Measurements from ENCODE around the gene EEIG1.

Gene EEIG1

GRCh38 chr9:127975376-127976315, 5.1 kb downstream of the EEIG1 start:
- no peak overlapping the region for H3K4me3 ChIP-seq (ENCODE audit: low read depth, low read length)

GRCh38 chr9:127974769-127975261, 6.0 kb downstream of the EEIG1 start:
- H3K4me3 ChIP-seq (ENCODE audit: low read depth, low read length), result no peak overlapping the region

- H3K4me3 ChIP-seq (ENCODE audit: low read depth, low read length), result no peak overlapping the region
These were observed 6.6 kb downstream of the EEIG1 start for GRCh38 chr9:127974001-127974768.

- H3K4me3 ChIP-seq (ENCODE audit: low read depth, low read length), result no peak overlapping the region
These were observed 7.4 kb downstream of the EEIG1 start for GRCh38 chr9:127973169-127974000.

GRCh38 chr9:127972236-127972871, 8.4 kb downstream of the EEIG1 start:
- H3K4me3 ChIP-seq (ENCODE audit: low read depth, low read length), result no peak overlapping the region

- H3K4me3 ChIP-seq (ENCODE audit: low read depth, low read length), result no peak overlapping the region
These were observed 9.2 kb downstream of the EEIG1 start for GRCh38 chr9:127971357-127972235.

- H3K4me3 ChIP-seq (ENCODE audit: low read depth, low read length), result no peak overlapping the region
These were observed 10.1 kb downstream of the EEIG1 start for GRCh38 chr9:127970401-127971313.

- H3K4me3 ChIP-seq (ENCODE audit: low read depth, low read length), result no peak overlapping the region
These were observed 11.9 kb downstream of the EEIG1 start for GRCh38 chr9:127968700-127969383.

- no peak overlapping the region for H3K4me3 ChIP-seq (ENCODE audit: low read depth, low read length)
These were observed 12.7 kb downstream of the EEIG1 start for GRCh38 chr9:127968042-127968441.

GRCh38 chr9:127967151-127967809, 13.5 kb downstream of the EEIG1 start:
- no peak overlapping the region for H3K4me3 ChIP-seq (ENCODE audit: low read depth, low read length)

- H3K4me3 ChIP-seq (ENCODE audit: low read depth, low read length), result no peak overlapping the region
These were observed 14.2 kb downstream of the EEIG1 start for GRCh38 chr9:127966416-127967150.

- no peak overlapping the region for H3K4me3 ChIP-seq (ENCODE audit: low read depth, low read length)
These were observed 14.8 kb downstream of the EEIG1 start for GRCh38 chr9:127965953-127966352.

- H3K4me3 ChIP-seq (ENCODE audit: low read depth, low read length), result no peak overlapping the region
These were observed 17.3 kb downstream of the EEIG1 start for GRCh38 chr9:127963359-127964064.

- H3K4me3 ChIP-seq (ENCODE audit: low read depth, low read length), result no peak overlapping the region
These were observed 17.8 kb downstream of the EEIG1 start for GRCh38 chr9:127963041-127963358.

- H3K4me3 ChIP-seq (ENCODE audit: low read depth, low read length), result no peak overlapping the region
These were observed 18.5 kb downstream of the EEIG1 start for GRCh38 chr9:127962278-127962677.

- H3K4me3 ChIP-seq (ENCODE audit: low read depth, low read length), result no peak overlapping the region
These were observed 19.1 kb downstream of the EEIG1 start for GRCh38 chr9:127961613-127962155.

Measured in iPS-11a (cell line).